Measurements from ENCODE around the gene FAM81B.

- TF ChIP-seq GATA2 (IDR thresholded peaks at IDR 0.05; ENCODE audit: low read depth, low read length) (no peak), GATA3 (IDR thresholded peaks at IDR 0.05; ENCODE audit: low read depth, low read length) (no peak)
Measured at GRCh38 chr5:95392593-95393182, 1.5 kb downstream of the FAM81B start.
